HEK293 (cell line): ENCODE data around the gene DPEP1.

Experiments used
- BCL11A ChIP-seq: fragments of 450-650 bp; formaldehyde crosslinking; IDR thresholded peaks from 2 replicates; pipeline ENCODE4 v1.5.1; 2016; ENCODE audit warnings: low read depth, missing biosample characterization, missing genetic modification characterization
- BCL11B ChIP-seq: fragments of 450-650 bp; formaldehyde crosslinking; IDR thresholded peaks from 2 replicates; pipeline ENCODE4 v1.5.1; 2016; ENCODE audit warnings: low read depth, missing biosample characterization, missing genetic modification characterization
- GLIS2 ChIP-seq: fragments of 450-650 bp; formaldehyde crosslinking; IDR thresholded peaks from 2 replicates; pipeline ENCODE4 v1.5.1; 2016; ENCODE audit warnings: missing biosample characterization, missing genetic modification characterization
- IKZF3 ChIP-seq: fragments of 450-650 bp; IDR thresholded peaks from 2 replicates; pipeline ENCODE4 v1.5.0; 2018; ENCODE audit warnings: missing biosample characterization, mild to moderate bottlenecking, missing genetic modification characterization, moderate library complexity
- RBAK ChIP-seq: fragments of 450-650 bp; formaldehyde crosslinking; IDR thresholded peaks from 2 replicates; pipeline ENCODE4 v1.5.1; 2016; ENCODE audit warnings: missing biosample characterization, missing genetic modification characterization
- SP2 ChIP-seq: fragments of 450-650 bp; formaldehyde crosslinking; IDR thresholded peaks from 2 replicates; pipeline ENCODE4 v1.5.1; 2016; ENCODE audit warnings: missing biosample characterization, missing genetic modification characterization
- YY1 ChIP-seq: fragments of 450-650 bp; formaldehyde crosslinking; IDR thresholded peaks from 2 replicates; pipeline ENCODE4 v1.5.1; 2018; ENCODE audit warnings: missing biosample characterization, missing genetic modification characterization
- YY2 ChIP-seq: fragments of 450-650 bp; formaldehyde crosslinking; IDR thresholded peaks from 2 replicates; pipeline ENCODE4 v1.5.1; 2016; ENCODE audit warnings: missing biosample characterization, missing genetic modification characterization
- ZBTB17 ChIP-seq: fragments of 450-650 bp; formaldehyde crosslinking; IDR thresholded peaks from 2 replicates; pipeline ENCODE4 v1.5.1; 2016; ENCODE audit warnings: missing biosample characterization, missing genetic modification characterization
- ZBTB20 ChIP-seq: fragments of 450-650 bp; formaldehyde crosslinking; IDR thresholded peaks from 2 replicates; pipeline ENCODE4 v1.5.1; 2016; ENCODE audit warnings: missing biosample characterization, missing genetic modification characterization
- ZBTB48 ChIP-seq: fragments of 450-650 bp; formaldehyde crosslinking; IDR thresholded peaks from 2 replicates; pipeline ENCODE4 v1.5.1; 2016; ENCODE audit warnings: missing biosample characterization, missing genetic modification characterization
- ZBTB8A ChIP-seq: fragments of 450-650 bp; formaldehyde crosslinking; IDR thresholded peaks from 2 replicates; pipeline ENCODE4 v1.5.1; 2016; ENCODE audit warnings: missing biosample characterization, missing genetic modification characterization
- ZFP3 ChIP-seq: fragments of 450-650 bp; formaldehyde crosslinking; IDR thresholded peaks from 2 replicates; pipeline ENCODE4 v1.5.1; 2016; ENCODE audit warnings: low read depth, missing biosample characterization, missing genetic modification characterization
- ZFP41 ChIP-seq: fragments of 450-650 bp; formaldehyde crosslinking; IDR thresholded peaks from 2 replicates; pipeline ENCODE4 v1.5.1; 2016; ENCODE audit warnings: missing biosample characterization, missing genetic modification characterization, borderline replicate concordance
- ZNF114 ChIP-seq: fragments of 450-650 bp; formaldehyde crosslinking; IDR thresholded peaks from 2 replicates; pipeline ENCODE4 v1.5.0; 2017; ENCODE audit warnings: missing biosample characterization, missing genetic modification characterization
- ZNF221 ChIP-seq: fragments of 450-650 bp; formaldehyde crosslinking; IDR thresholded peaks from 2 replicates; pipeline ENCODE4 v1.5.1; 2017; ENCODE audit warnings: missing biosample characterization, missing genetic modification characterization, borderline replicate concordance
- ZNF350 ChIP-seq: fragments of 450-650 bp; formaldehyde crosslinking; IDR thresholded peaks from 2 replicates; pipeline ENCODE4 v1.5.0; 2017; ENCODE audit warnings: missing biosample characterization, mild to moderate bottlenecking, missing genetic modification characterization
- ZNF394 ChIP-seq: fragments of 450-650 bp; formaldehyde crosslinking; IDR thresholded peaks from 2 replicates; pipeline ENCODE4 v1.5.1; 2016; ENCODE audit warnings: missing biosample characterization, missing genetic modification characterization, mild to moderate bottlenecking, moderate library complexity, borderline replicate concordance
- ZNF404 ChIP-seq: fragments of 450-650 bp; formaldehyde crosslinking; IDR thresholded peaks from 2 replicates; pipeline ENCODE4 v1.5.1; 2017; ENCODE audit warnings: missing biosample characterization, missing genetic modification characterization
- ZNF423 ChIP-seq: fragments of 450-650 bp; formaldehyde crosslinking; IDR thresholded peaks from 2 replicates; pipeline ENCODE4 v1.5.1; 2016; ENCODE audit warnings: missing biosample characterization, missing genetic modification characterization
- ZNF473 ChIP-seq: fragments of 450-650 bp; formaldehyde crosslinking; IDR thresholded peaks from 2 replicates; pipeline ENCODE4 v1.5.1; 2017; ENCODE audit warnings: missing biosample characterization, missing genetic modification characterization
- ZNF558 ChIP-seq: fragments of 450-650 bp; formaldehyde crosslinking; IDR thresholded peaks from 2 replicates; pipeline ENCODE4 v1.5.1; 2016; ENCODE audit warnings: missing biosample characterization, missing genetic modification characterization
- ZNF621 ChIP-seq: fragments of 450-650 bp; formaldehyde crosslinking; IDR thresholded peaks from 2 replicates; pipeline ENCODE4 v1.5.1; 2017; ENCODE audit warnings: missing biosample characterization, missing genetic modification characterization
- ZNF76 ChIP-seq: fragments of 450-650 bp; formaldehyde crosslinking; IDR thresholded peaks from 2 replicates; pipeline ENCODE4; 2016; ENCODE audit warnings: low read depth, missing biosample characterization, missing genetic modification characterization, borderline replicate concordance
- ZNF768 ChIP-seq: fragments of 450-650 bp; formaldehyde crosslinking; IDR thresholded peaks from 2 replicates; pipeline ENCODE4 v1.5.1; 2018; ENCODE audit warnings: missing biosample characterization, mild to moderate bottlenecking, missing genetic modification characterization
- ZNF776 ChIP-seq: fragments of 450-650 bp; formaldehyde crosslinking; IDR thresholded peaks from 2 replicates; pipeline ENCODE4 v1.5.0; 2017; ENCODE audit warnings: missing biosample characterization, missing genetic modification characterization, borderline replicate concordance
- ZSCAN23 ChIP-seq: fragments of 450-650 bp; formaldehyde crosslinking; IDR thresholded peaks from 2 replicates; pipeline ENCODE4 v1.5.1; 2016; ENCODE audit warnings: missing biosample characterization, missing genetic modification characterization
- TF ChIP-seq, protein P1 (sequence below): fragments of 450-650 bp; formaldehyde crosslinking; IDR thresholded peaks from 2 replicates; pipeline ENCODE4 v1.5.1; 2016; ENCODE audit warnings: missing biosample characterization, missing genetic modification characterization
- TF ChIP-seq, protein P2 (sequence below): fragments of 450-650 bp; formaldehyde crosslinking; IDR thresholded peaks from 2 replicates; pipeline ENCODE4 v1.5.1; 2017; ENCODE audit warnings: missing biosample characterization, missing genetic modification characterization
- TF ChIP-seq, protein P3 (sequence below): sonication (generic); formaldehyde crosslinking; IDR thresholded peaks from 2 replicates; pipeline ENCODE4 v1.8.1; 2022; ENCODE audit warnings: mild to moderate bottlenecking, moderate library complexity, missing genetic modification reagents
- TF ChIP-seq, protein P4 (sequence below): fragments of 450-650 bp; formaldehyde crosslinking; IDR thresholded peaks from 2 replicates; pipeline ENCODE4 v1.5.1; 2016; ENCODE audit warnings: missing biosample characterization, missing genetic modification characterization

The DPEP1 gene

DNA sequence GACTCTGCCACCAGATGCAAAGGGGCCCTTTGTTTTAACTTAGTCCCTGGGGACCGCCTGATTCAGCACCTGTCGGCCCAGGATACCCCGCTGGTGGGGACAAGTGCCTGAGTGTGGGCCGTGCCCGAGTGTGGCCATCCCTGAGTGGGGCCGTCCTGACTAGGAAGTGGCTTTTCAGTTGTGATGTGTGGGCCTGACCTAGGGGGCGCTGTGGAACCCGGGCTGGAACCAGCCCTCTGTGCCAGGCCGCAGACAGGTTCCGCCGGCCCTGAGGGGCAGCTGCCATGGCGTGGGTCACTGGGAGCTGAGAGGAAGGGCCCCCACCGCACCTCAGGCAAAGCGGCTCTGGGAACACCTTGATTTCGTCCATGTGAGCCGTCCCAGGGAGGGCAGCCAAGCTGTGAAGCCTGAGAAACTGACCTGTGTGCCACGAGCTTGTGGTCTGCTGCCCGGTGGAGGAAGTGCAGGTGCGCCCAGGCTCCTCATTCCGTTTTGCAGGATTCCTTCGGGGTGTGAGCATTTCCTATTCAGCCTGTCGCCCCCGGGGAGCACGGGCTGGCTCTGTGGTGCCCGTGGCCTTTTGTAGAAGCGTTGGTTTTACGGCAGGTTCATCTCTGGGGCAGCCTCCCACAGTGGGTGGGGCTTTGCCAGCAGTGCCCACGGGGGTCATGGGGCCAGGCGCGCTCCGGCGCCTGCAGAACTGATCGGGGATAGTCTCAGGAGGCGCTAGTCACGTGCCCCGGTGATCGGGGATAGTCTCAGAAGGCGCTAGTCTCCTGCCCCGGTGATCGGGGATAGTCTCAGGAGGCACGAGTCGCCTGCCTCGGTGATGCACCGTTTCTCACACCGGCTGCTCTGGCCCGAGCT, 47.7 kb upstream of the DPEP1 start (continued):
- TF ChIP-seq ZNF776 (tag by site-specific recombination) (no peak), ZNF473 (tag by site-specific recombination) (no peak), ZNF423 (tag by site-specific recombination) (peak; percentile 71; the same call in 1 of the 2 replicates), ZNF404 (tag by site-specific recombination) (no peak), ZNF621 (tag by site-specific recombination) (no peak), ZNF394 (no peak; the same call in 1 of the 2 replicates), BCL11B (tag by site-specific recombination) (0 out of 2 replicates have a peak, but pooled peaks have one; percentile 15), ZNF76 (tag by site-specific recombination) (peak; percentile 48; the same call in 1 of the 2 replicates), YY2 (tag by site-specific recombination) (peak; percentile 37; the same call in 1 of the 2 replicates), ZBTB17 (peak; percentile 88), GLIS2 (tag by site-specific recombination) (peak; percentile 91), ZNF768 (tag by site-specific recombination) (0 out of 2 replicates have a peak, but pooled peaks have one; percentile 20), ZFP3 (tag by site-specific recombination) (0 out of 2 replicates have a peak, but pooled peaks have one; percentile 15), ZNF350 (tag by site-specific recombination) (no peak), IKZF3 (tag by site-specific recombination) (0 out of 2 replicates have a peak, but pooled peaks have one; percentile 34), SP2 (tag by site-specific recombination) (peak; percentile 52), ZBTB20 (tag by site-specific recombination) (peak; percentile 80), ZNF558 (tag by site-specific recombination) (no peak), ZNF221 (no peak), ZFP41 (no peak), BCL11A (peak; percentile 53), YY1 (tag by site-specific recombination) (peak; percentile 12; the same call in 1 of the 2 replicates), ZBTB8A (peak; percentile 41), ZSCAN23 (tag by site-specific recombination) (no peak), ZNF114 (tag by site-specific recombination) (no peak), RBAK (tag by site-specific recombination) (no peak), ZBTB48 (tag by site-specific recombination) (peak; percentile 28; the same call in 1 of the 2 replicates)
- TF ChIP-seq, protein P1, sequence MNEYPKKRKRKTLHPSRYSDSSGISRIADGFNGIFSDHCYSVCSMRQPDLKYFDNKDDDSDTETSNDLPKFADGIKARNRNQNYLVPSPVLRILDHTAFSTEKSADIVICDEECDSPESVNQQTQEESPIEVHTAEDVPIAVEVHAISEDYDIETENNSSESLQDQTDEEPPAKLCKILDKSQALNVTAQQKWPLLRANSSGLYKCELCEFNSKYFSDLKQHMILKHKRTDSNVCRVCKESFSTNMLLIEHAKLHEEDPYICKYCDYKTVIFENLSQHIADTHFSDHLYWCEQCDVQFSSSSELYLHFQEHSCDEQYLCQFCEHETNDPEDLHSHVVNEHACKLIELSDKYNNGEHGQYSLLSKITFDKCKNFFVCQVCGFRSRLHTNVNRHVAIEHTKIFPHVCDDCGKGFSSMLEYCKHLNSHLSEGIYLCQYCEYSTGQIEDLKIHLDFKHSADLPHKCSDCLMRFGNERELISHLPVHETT (tag by site-specific recombination) = 0 out of 2 replicates have a peak, but pooled peaks have one; percentile 31
- TF ChIP-seq, protein P2, sequence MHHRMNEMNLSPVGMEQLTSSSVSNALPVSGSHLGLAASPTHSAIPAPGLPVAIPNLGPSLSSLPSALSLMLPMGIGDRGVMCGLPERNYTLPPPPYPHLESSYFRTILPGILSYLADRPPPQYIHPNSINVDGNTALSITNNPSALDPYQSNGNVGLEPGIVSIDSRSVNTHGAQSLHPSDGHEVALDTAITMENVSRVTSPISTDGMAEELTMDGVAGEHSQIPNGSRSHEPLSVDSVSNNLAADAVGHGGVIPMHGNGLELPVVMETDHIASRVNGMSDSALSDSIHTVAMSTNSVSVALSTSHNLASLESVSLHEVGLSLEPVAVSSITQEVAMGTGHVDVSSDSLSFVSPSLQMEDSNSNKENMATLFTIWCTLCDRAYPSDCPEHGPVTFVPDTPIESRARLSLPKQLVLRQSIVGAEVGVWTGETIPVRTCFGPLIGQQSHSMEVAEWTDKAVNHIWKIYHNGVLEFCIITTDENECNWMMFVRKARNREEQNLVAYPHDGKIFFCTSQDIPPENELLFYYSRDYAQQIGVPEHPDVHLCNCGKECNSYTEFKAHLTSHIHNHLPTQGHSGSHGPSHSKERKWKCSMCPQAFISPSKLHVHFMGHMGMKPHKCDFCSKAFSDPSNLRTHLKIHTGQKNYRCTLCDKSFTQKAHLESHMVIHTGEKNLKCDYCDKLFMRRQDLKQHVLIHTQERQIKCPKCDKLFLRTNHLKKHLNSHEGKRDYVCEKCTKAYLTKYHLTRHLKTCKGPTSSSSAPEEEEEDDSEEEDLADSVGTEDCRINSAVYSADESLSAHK (tag by site-specific recombination) = no peak
- TF ChIP-seq, protein P3, sequence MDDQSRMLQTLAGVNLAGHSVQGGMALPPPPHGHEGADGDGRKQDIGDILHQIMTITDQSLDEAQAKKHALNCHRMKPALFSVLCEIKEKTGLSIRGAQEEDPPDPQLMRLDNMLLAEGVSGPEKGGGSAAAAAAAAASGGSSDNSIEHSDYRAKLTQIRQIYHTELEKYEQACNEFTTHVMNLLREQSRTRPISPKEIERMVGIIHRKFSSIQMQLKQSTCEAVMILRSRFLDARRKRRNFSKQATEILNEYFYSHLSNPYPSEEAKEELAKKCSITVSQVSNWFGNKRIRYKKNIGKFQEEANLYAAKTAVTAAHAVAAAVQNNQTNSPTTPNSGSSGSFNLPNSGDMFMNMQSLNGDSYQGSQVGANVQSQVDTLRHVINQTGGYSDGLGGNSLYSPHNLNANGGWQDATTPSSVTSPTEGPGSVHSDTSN (CRISPR knock-in tag) = 0 out of 2 replicates have a peak, but pooled peaks have one; percentile 59
- TF ChIP-seq, protein P4, sequence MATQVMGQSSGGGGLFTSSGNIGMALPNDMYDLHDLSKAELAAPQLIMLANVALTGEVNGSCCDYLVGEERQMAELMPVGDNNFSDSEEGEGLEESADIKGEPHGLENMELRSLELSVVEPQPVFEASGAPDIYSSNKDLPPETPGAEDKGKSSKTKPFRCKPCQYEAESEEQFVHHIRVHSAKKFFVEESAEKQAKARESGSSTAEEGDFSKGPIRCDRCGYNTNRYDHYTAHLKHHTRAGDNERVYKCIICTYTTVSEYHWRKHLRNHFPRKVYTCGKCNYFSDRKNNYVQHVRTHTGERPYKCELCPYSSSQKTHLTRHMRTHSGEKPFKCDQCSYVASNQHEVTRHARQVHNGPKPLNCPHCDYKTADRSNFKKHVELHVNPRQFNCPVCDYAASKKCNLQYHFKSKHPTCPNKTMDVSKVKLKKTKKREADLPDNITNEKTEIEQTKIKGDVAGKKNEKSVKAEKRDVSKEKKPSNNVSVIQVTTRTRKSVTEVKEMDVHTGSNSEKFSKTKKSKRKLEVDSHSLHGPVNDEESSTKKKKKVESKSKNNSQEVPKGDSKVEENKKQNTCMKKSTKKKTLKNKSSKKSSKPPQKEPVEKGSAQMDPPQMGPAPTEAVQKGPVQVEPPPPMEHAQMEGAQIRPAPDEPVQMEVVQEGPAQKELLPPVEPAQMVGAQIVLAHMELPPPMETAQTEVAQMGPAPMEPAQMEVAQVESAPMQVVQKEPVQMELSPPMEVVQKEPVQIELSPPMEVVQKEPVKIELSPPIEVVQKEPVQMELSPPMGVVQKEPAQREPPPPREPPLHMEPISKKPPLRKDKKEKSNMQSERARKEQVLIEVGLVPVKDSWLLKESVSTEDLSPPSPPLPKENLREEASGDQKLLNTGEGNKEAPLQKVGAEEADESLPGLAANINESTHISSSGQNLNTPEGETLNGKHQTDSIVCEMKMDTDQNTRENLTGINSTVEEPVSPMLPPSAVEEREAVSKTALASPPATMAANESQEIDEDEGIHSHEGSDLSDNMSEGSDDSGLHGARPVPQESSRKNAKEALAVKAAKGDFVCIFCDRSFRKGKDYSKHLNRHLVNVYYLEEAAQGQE (tag by site-specific recombination) = peak; percentile 60
- TF ChIP-seq, all 188 proteins: peak for 60
